DMS 273 (cell line): Measurements from ENCODE around the gene ICOSLG.
"Not testable (repeated sequence)": the region's sequence is repeated elsewhere in the genome, so short reads cannot be mapped to it uniquely, and the experiment has no call there.

ENCODE experiments used
- DNase-seq: peaks from one replicate; lab custom pipeline; 2025; ENCODE audit not compliant: unreplicated experiment; lab: John Stamatoyannopoulos, UW

The ICOSLG gene

DNA sequence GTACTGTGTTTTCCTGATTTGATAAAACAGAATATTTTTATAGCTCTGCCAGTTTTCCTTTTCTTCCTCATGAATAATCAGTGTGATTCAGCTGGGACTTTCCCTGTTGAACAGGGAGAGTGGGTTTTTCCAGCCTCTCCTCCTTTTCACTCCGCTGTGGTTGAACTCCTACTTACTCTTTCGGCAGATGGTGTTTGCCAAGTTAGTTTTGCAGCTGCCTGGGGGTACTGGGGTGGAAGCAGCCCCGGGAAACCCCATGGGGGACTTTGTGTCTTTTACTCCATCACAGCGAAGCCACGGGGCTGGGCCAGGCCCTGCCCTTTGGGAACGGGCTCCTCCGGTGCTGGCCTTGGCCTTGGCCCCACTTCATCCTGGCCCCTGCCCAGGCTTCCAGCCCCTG lies 55.9 kb downstream of the ICOSLG start:
- not testable (repeated sequence) for DNase-seq

DNA sequence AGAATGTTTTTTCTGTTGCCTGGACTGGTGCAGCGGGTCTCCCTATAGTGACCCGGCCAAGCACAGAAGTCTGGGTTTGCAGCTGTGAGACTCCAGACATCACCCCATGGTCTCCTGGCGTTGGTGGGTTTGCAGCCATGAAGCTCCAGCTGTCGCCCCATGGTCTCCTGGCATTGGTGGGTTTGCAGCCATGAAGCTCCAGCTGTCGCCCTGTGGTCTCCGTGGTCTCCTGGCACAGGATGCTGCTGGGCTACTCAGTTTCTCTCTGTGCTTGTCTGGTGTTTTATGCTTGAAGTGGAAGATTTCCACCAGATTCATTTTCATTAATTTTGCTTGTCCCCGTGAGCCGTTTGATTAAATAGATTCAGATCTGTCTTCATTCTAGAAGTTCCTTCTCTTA lies 58.5 kb downstream of the ICOSLG start:
- DNase-seq, result not testable (repeated sequence)

DNA sequence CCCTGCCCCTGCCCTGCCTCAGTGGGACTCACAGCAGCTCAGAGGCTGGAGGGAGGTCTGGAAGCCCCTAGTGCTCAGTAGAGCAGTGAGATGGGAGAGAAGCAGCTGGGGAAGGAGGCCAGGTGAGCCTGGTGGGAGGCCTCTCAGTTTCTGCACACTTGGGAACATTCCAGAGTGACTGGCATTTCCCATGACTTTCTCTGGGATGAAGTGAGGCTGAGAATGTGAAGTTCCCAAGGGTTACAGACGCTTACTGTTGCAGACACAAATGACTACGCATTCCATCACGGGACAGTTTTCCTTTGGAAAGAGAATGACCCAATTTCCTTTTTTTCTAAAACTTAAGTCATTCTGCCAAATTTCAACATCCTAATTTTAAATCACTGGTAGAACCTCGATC lies 59.2 kb downstream of the ICOSLG start:
- DNase-seq, result not testable (repeated sequence)

DNA sequence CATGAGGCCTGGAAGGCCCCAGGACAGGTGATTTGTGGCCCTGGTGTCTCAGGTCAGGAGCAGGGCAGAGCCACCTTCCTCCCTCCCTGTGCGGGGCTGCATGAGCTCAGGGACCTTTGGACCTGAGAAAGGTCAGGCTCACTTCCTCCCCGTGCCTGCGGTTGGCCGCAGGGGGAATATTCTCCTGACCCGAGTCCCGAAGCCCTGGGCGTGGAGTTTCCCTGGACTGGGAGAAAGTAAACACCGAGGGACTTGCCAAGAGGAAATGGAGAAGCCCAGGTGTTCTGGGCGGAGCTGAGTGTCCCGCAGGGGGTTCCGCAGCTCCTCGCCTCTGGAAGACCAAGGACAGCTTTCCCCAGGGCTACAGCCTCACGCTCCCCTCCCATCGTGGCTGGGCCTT lies 64.6 kb downstream of the ICOSLG start:
- not testable (repeated sequence) for DNase-seq

DNA sequence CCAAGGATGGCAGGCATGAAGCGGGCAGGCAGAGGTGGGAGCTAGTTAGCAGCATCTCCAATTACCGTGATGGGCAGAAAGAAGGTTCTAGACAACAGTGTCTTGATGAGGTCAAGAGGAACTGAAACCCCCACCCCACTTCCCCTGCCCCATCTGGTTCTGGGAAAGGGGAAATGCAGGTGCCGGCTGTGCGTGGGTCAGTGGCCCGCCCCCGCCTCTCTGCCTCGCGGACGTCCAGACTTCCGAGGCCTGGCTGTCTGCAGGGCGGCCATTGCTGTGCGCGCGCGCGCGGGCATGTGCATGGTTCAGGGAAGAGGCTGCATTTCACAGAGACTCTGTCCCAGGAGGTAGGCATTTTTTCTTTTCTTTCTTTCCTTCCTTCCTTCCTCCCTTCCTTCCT lies 65.6 kb downstream of the ICOSLG start:
- DNase-seq, result not testable (repeated sequence)
